ENCODE data around the gene CLNK.
"Not testable (repeated sequence)": the region's sequence is repeated elsewhere in the genome, so short reads cannot be mapped to it uniquely, and the experiment has no call there.

CLNK gene

DNA sequence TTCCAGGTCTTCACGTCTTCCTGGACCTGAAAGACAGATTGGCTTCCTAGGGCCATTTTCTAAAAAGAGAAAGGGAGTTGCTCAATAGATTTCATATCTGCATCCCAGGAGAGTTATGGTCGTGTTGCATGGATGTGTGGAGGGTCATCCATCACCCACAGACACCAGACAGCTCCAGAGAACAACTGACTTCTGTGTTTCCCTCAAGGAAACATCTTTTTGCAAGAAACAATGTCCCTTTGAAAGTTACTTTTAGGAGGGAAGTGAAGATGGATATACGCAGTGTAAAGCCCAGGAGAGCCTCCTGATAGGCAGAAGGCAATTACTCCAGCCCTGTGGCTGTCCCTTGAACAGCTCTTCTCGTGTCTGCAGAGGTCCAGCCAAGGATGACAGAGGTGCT is 108.3 kb downstream of the CLNK start:
- DNase-seq: no peak

DNA sequence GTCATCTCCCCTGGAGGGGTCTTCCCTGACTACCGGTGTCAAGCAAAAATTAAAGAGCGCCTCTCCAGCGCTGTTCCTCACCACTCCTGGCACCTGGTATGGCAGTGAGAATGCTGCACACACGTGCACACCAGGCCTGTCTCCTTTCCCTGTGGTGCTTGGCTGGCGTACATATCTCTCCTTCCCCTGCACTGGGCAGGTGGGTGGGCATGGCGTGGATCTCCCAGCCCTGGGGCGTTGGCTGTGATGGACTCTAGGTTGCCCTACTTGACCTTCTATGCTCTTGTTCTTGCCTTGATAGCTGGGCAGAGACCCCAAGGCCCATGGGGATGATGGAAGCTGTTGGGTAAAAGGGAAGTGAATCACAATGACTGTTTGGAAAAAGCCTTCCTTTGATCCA is 109.2 kb downstream of the CLNK start:
- DNase-seq: no peak

DNA sequence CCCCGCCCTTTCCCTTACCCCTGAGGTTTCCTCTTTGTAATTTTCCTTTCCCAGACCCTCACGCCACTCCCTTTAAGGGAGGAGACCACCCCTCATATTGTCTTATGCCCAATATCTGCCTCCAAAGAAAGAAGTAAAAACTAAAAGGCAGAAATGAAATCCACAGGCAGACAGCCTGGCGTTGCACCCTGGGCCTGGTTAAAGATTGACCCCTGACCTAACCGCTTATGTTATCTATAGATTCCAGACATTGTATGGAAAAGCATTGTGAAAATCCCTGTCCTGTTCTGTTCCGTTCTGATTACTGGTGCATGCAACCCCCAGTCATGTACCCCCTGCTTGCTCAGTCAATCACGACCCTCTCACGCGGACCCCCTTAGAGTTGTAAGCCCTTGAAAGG is 110.0 kb downstream of the CLNK start:
- DNase-seq: not testable (repeated sequence)

- no peak for DNase-seq
These were observed 112.7 kb downstream of the CLNK start for GRCh38 chr4:10571909-10572308.

- DNase-seq: no peak
These were observed 115.1 kb downstream of the CLNK start for GRCh38 chr4:10569491-10569890.

- no peak for DNase-seq
These were observed 116.8 kb downstream of the CLNK start for GRCh38 chr4:10567766-10568165.

- peak in 1 of 2 donors; percentile 25 for DNase-seq
These were observed 119.3 kb downstream of the CLNK start for GRCh38 chr4:10565166-10565780.

- peak; percentile 75 to 79 for DNase-seq
These were observed 129.9 kb downstream of the CLNK start for GRCh38 chr4:10554694-10555093.

DNA sequence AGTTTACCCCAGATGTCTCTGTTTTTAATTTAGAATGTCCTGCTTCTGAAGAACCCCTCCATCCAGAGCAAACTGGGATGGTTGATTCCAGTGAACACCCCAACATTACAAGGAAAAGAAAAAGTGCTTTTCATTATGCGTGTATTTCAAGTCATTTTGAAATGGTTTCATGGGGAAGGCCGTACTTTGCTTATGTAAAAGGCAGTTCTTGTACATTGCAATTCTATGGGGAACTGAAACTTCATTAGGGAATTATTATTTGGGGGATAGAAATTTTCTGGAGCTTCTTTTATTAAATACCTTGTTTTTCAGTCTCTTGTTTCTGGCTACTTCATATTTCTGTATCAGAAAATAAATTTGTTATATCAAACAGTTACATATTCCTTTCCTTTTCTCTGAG is 130.4 kb downstream of the CLNK start:
- DNase-seq: peak; percentile 32 to 50

DNA sequence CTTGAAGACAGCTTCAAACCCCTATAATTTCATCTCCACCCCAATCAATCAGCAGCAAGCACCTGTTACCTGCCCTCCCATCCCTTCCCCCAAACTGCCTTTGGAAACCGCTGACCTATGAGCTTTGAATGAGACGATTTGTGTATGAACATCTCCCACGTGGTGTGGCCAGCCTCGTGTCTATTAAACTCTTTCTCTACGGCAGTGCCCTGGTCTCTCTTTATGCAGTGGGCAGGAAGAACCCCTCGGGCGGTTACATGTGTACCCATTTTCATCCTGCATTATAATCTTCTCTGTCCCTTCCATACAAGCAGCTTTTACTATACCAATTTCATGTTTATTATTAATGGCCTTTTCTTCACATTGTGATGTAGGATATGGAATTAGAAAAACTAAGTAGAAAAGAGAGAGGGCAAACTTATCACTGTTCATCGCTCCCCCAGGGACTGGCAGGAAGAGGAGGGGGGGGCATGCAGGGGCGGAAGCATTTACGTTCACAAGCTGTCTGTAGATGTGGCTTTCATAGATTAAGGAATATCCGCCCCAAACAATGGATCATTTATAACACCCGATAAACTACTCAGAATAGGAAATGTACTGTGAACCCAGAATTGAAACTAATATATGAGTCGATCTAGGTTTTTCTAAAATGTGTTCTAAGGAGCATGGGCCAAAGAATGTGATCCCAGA is 131.8 kb downstream of the CLNK start:
- DNase-seq: no peak

DNA sequence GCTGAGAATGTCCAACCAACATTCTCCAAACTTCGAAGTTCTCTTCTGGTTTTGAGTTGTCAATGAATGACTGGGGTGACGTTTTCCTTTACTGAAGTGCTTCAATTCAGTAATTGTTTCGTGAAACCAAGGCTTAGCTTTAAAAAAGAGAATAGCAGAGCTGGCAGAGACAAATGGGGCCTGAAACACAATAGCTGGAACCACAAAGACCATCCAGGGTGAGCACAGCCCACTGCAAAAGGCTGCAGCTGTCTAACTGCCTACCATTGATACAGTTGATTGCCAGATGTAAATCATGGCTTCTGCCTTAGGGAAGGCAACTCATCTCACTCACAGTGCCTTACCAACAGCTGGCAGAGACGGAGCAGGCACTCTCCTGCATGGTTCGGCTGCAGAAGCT is 148.7 kb downstream of the CLNK start:
- DNase-seq: no peak

- no peak for DNase-seq
These were observed 149.7 kb downstream of the CLNK start for GRCh38 chr4:10534820-10535219.

GRCh38 chr4:10532155-10532554 is 152.4 kb downstream of the CLNK start:
- DNase-seq: no peak

GRCh38 chr4:10530137-10530786 is 154.3 kb downstream of the CLNK start:
- no peak for DNase-seq

GRCh38 chr4:10529291-10530136 is 155.1 kb downstream of the CLNK start:
- DNase-seq: no peak

DNA sequence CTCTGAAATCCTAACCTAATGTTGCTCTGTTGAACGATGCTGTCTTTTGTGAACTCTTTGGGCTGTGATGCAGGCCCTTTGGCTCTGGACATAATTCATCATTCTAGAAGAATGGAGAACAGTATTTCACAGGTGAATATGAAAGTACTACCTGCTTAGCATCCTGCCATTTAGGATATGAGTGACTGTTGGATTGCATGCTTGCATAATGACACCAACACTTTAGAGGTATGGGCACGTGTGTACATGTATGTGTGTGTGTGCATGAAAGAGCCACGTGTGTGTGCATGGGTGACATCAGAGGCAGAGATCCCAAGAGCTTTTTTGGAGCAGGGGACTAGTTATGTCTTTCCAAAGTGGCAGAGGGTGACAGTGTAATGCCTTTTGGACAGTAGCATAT is 157.1 kb downstream of the CLNK start:
- no peak for DNase-seq

DNA sequence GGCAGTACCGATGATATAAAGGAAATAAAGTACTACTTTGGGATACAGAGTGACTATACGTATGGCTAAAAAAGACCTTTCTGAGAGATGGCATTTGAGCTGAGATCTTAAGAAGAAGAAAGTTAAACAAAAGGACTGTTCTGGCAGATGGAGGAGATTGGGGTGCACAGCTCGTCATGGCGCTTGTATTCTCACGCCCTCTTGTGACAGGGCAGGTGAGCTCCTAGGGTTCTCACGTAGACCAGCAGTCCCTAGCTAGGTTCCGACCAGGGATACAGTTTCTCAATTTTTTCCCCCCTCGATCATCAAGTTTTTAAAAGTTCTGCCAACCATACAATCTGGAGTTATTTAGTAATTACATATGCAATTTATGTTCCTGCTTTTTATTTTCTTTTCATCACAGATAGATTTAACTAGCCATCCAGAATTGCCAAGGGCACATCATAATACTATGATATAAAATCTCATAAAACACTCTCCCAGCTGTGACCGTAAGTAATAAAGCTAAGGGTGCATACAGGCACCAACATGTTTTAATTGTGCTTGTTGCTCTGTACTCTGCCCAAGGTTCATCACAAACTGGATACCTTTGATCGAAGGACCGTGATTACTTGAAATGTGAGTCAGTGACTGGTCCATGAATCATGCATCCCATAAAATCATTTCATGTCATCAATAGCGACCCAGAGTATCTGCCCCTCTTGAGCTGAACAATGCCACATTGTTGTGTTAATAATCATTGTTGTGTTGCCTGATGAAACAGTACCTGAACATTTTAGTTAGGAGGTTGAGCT is 157.9 kb downstream of the CLNK start:
- DNase-seq: no peak

DNA sequence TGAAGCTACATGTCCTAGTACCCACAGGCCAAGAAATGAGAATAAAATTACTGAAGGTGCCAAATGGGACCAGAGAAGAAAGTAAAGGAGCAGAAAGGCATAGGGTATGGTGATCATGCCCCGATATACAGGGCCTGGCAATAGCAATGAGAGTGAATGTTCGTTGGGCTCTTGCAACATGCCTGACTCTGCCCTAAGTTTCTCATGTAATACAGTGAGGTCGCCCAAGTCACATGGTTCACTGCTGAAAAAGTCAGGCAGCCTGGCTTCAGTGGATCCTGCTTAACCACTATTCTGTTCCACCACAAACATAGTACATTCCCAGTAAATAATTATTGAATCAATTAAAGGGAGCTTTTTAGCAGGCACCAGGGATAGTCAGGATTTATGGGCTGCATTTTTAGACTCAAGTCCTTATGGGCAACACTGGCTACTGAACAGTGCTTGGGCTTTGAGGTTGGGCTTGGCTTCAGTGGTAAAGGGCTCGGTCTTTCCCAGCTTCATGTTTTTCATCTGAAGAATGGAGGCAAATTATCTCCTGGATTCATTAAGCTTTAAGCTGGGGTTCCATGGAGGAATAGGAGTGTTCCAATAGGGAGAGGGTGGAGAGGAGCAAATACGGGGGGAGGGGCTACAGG is 160.3 kb downstream of the CLNK start:
- DNase-seq: peak; percentile 5 to 45

GRCh38 chr4:10521424-10521823 is 163.1 kb downstream of the CLNK start:
- no peak for DNase-seq

GRCh38 chr4:10509733-10510132 is 174.8 kb downstream of the CLNK start:
- no peak for DNase-seq

DNA sequence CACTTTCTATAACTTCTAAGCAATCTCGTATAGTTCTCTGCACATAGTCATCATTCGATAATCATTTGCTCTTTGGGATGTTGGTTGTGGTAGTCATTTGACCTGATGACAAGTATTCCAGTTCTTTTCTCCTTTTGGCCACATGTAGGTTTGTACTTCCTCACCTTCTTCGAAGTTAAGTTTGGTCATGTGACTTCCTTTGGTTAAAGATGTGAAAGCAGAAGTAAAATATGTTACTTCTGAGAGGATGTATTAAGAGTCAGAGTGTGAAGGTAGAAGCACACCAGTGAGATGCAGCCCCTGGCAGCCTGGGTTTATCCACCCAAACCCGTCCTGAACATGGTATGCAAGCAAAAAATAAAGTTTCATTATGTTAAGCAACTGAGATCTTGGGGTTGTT is 178.5 kb downstream of the CLNK start:
- DNase-seq: no peak

Data from inflammatory macrophage (primary cell).